B cell (primary cell): ENCODE results near the gene MYLK4.

Experiments used
- EZH2 ChIP-seq: IDR thresholded peaks from 2 replicates; pipeline ENCODE4 v1.6.1; 2012; ENCODE audit warnings: borderline replicate concordance, low read depth, mild to moderate bottlenecking, moderate library complexity, low read length; ENCODE audit not compliant: insufficient read depth, poor library complexity, severe bottlenecking
- TF ChIP-seq, protein P1 (sequence below): fragments of 200-600 bp; IDR thresholded peaks from one replicate; pipeline ENCODE4 v1.8.0; 2022; ENCODE audit warnings: antibody characterized with exemption, mild to moderate bottlenecking

DNA sequence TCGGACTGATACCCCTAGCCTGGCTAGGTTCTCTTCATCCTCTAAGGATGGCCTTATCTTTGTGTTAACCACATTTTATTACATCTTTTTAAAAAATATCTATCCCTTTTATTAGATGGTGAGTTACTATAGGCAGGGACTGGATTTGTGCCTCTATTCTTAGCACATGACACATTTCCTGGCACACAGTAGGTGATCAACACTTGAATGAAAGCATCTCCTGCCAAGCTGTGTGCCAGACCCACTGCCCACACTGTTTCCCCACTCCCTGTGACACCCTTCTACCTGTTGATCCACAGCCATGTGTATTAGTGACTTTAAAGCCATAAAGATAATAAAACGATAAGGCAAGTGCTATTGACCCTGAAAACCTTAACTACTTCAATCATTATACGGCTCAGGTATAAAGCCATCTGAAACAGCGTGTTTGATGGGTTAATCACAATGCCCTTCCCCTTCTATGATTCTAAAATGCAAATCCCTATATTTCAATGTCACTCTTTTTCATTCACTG lies 73.6 kb downstream of the MYLK4 start:
- TF ChIP-seq, protein P1, sequence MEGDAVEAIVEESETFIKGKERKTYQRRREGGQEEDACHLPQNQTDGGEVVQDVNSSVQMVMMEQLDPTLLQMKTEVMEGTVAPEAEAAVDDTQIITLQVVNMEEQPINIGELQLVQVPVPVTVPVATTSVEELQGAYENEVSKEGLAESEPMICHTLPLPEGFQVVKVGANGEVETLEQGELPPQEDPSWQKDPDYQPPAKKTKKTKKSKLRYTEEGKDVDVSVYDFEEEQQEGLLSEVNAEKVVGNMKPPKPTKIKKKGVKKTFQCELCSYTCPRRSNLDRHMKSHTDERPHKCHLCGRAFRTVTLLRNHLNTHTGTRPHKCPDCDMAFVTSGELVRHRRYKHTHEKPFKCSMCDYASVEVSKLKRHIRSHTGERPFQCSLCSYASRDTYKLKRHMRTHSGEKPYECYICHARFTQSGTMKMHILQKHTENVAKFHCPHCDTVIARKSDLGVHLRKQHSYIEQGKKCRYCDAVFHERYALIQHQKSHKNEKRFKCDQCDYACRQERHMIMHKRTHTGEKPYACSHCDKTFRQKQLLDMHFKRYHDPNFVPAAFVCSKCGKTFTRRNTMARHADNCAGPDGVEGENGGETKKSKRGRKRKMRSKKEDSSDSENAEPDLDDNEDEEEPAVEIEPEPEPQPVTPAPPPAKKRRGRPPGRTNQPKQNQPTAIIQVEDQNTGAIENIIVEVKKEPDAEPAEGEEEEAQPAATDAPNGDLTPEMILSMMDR: no peak
- no peak for TF ChIP-seq EZH2
